Measurements from ENCODE around the gene HDGFL3.

HDGFL3 gene

DNA sequence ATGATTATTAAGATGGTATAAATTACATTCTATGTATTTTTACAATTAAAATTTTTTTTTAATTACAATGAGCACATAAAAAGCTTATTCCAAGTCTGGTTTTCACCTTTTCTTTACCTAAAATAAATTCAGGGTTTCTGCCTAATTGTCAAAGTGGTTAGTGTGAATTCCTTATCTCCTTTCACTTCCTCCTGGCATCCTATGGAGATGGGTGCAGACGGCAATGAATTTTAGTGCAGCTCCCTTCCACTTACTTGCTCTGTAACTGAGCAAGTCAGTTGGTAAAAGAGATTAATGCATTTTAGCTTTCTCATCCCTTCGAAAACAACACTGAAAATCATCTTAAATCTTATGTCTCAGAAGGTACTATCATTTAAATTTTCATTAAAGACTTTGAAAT, 13.1 kb downstream of the HDGFL3 start:
- DNase-seq (ENCODE audit: extremely low spot score) = no peak
- CTCF ChIA-PET = no interaction called here
- no peak for TF ChIP-seq BHLHE40 (IDR thresholded peaks at IDR 0.05; ENCODE audit: borderline replicate concordance)
- TF ChIP-seq ARNT (IDR thresholded peaks at IDR 0.05) = no peak
- no peak for TF ChIP-seq NFRKB (IDR thresholded peaks at IDR 0.05)
- TF ChIP-seq FOXM1 (IDR thresholded peaks at IDR 0.05; ENCODE audit: borderline replicate concordance) = no peak
- no peak for TF ChIP-seq LEF1 (IDR thresholded peaks at IDR 0.05; ENCODE audit: borderline replicate concordance)
- no peak for TF ChIP-seq TARDBP (IDR thresholded peaks at IDR 0.05)
- POLR2A ChIA-PET = no interaction called here

DNA sequence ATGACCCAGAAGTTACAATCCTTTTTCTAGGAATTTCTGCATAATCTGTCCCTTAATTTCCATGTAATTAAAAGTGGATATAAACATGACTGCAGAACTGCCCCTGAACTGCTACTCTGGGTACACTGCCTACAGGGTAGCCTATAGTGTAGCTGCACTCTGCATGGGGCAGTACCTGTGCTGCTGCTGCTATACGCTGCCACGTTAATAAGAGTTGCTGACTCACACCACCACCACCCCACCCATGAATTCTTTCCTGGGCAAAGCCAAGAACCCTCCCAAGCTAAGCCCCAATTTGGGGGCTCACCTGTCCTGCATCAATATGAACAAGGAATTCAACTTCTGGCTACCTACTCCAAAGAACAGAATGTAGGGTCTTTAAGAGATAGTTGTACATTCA, 13.9 kb downstream of the HDGFL3 start:
- no peak for DNase-seq (ENCODE audit: extremely low spot score)
- CTCF ChIA-PET = no interaction called here
- POLR2A ChIA-PET = no interaction called here
- TF ChIP-seq SP1 (IDR thresholded peaks at IDR 0.05) (no peak), HDGF (IDR thresholded peaks at IDR 0.05; ENCODE audit: borderline replicate concordance) (no peak), FOXM1 (IDR thresholded peaks at IDR 0.05; ENCODE audit: borderline replicate concordance) (no peak), CTBP1 (IDR thresholded peaks at IDR 0.05; ENCODE audit: borderline replicate concordance) (no peak), ELF4 (IDR thresholded peaks at IDR 0.05) (no peak), BHLHE40 (IDR thresholded peaks at IDR 0.05; ENCODE audit: borderline replicate concordance) (no peak), SUZ12 (IDR thresholded peaks at IDR 0.05) (no peak), FOXK2 (IDR thresholded peaks at IDR 0.05) (no peak), ARNT (IDR thresholded peaks at IDR 0.05) (no peak), LEF1 (IDR thresholded peaks at IDR 0.05; ENCODE audit: borderline replicate concordance) (no peak), NFRKB (IDR thresholded peaks at IDR 0.05) (no peak), FOXA1 (IDR thresholded peaks at IDR 0.05) (no peak), TARDBP (IDR thresholded peaks at IDR 0.05) (no peak), ZNF384 (IDR thresholded peaks at IDR 0.05) (no peak)
- TF ChIP-seq, protein P1, sequence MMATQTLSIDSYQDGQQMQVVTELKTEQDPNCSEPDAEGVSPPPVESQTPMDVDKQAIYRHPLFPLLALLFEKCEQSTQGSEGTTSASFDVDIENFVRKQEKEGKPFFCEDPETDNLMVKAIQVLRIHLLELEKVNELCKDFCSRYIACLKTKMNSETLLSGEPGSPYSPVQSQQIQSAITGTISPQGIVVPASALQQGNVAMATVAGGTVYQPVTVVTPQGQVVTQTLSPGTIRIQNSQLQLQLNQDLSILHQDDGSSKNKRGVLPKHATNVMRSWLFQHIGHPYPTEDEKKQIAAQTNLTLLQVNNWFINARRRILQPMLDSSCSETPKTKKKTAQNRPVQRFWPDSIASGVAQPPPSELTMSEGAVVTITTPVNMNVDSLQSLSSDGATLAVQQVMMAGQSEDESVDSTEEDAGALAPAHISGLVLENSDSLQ (IDR thresholded peaks at IDR 0.05) = no peak

DNA sequence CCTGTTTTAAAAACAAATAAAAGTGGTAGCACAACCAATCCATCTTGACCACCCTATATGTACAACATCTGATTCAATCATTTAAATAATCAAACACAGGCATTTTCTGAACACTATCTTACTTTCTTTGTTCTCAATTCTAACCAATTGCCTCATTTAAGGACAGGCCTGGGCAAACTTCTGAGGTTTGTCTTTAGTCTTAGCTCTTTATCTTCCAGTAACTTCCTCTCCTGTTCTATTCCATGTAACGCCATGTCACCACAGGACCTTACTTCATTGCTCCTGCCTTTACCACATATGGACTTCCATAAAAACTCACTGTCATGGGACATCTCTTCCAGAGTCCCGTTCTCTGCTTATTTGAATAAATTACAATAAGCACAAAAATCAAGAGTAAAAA, 14.9 kb downstream of the HDGFL3 start:
- TF ChIP-seq TARDBP (IDR thresholded peaks at IDR 0.05) (no peak), ZNF384 (IDR thresholded peaks at IDR 0.05) (no peak), HDGF (IDR thresholded peaks at IDR 0.05; ENCODE audit: borderline replicate concordance) (no peak), LEF1 (IDR thresholded peaks at IDR 0.05; ENCODE audit: borderline replicate concordance) (no peak), SUZ12 (IDR thresholded peaks at IDR 0.05) (no peak), CTBP1 (IDR thresholded peaks at IDR 0.05; ENCODE audit: borderline replicate concordance) (no peak), BHLHE40 (IDR thresholded peaks at IDR 0.05; ENCODE audit: borderline replicate concordance) (no peak), ARNT (IDR thresholded peaks at IDR 0.05) (no peak), L3MBTL2 (conservative IDR thresholded peaks at IDR 0.05) (no peak)
- ChIA-PET POLR2A (no interaction called here), CTCF (no interaction called here)
- no peak for DNase-seq (ENCODE audit: extremely low spot score)

DNA sequence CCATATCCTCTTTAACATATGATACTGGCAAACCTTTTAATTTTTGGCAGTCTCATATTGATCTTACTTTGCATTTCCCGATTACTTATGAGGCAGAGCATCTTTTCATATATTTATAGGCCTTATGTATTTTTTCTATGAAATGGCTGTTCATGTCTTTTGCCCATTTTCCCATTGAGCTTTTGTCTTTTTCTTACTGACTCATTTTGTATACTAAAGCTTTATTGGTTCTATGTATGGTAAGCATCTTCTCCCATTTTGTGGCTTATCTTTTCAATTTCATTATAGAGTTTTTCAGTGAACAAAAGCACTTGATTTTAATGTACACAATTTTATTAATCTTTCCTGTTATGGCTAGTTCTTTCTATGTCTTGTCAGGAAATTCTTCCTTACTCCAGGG, 17.2 kb downstream of the HDGFL3 start:
- no peak for DNase-seq (ENCODE audit: extremely low spot score)
- CTCF ChIA-PET = interaction anchor here (0.5 kb wide), 1 partner anchor 46 kb away, joined by 6 read pairs; no protein-coding TSS in a partner anchor
- POLR2A ChIA-PET = no interaction called here
- TF ChIP-seq ZNF384 (IDR thresholded peaks at IDR 0.05) (no peak), FOXK2 (IDR thresholded peaks at IDR 0.05) (no peak), SUZ12 (IDR thresholded peaks at IDR 0.05) (no peak), HDGF (IDR thresholded peaks at IDR 0.05; ENCODE audit: borderline replicate concordance) (no peak), BHLHE40 (IDR thresholded peaks at IDR 0.05; ENCODE audit: borderline replicate concordance) (no peak), SP1 (IDR thresholded peaks at IDR 0.05) (no peak)
- TF ChIP-seq, protein P1 (IDR thresholded peaks at IDR 0.05) = no peak

DNA sequence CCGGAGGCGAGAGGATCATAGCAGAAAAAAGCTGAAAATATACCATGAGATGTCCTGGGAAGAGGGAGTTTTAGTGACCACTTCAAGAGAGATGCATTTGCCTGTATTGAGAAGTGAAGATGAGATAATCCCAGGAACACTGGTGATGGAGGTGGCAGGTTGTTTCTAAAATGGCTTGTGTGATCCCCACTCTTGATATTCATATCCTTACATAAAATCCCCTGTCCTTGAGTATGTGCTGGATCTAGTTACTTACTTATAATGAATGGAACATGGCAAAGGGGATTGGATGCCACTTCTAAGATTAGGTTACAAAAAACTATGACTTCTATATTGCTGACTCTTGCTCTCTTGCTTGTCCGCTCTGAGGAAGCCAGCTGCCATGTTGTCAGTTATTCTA, 22.1 kb downstream of the HDGFL3 start:
- TF ChIP-seq ARNT (IDR thresholded peaks at IDR 0.05) (no peak), ELF4 (IDR thresholded peaks at IDR 0.05) (no peak), HDGF (IDR thresholded peaks at IDR 0.05; ENCODE audit: borderline replicate concordance) (no peak), LEF1 (IDR thresholded peaks at IDR 0.05; ENCODE audit: borderline replicate concordance) (no peak), FOXK2 (IDR thresholded peaks at IDR 0.05) (no peak), SP1 (IDR thresholded peaks at IDR 0.05) (no peak), L3MBTL2 (conservative IDR thresholded peaks at IDR 0.05) (no peak), FOXA1 (IDR thresholded peaks at IDR 0.05) (no peak)
- TF ChIP-seq, protein P1 (IDR thresholded peaks at IDR 0.05) = no peak
- ChIA-PET CTCF (no interaction called here), POLR2A (no interaction called here)
- no peak for DNase-seq (ENCODE audit: extremely low spot score)

DNA sequence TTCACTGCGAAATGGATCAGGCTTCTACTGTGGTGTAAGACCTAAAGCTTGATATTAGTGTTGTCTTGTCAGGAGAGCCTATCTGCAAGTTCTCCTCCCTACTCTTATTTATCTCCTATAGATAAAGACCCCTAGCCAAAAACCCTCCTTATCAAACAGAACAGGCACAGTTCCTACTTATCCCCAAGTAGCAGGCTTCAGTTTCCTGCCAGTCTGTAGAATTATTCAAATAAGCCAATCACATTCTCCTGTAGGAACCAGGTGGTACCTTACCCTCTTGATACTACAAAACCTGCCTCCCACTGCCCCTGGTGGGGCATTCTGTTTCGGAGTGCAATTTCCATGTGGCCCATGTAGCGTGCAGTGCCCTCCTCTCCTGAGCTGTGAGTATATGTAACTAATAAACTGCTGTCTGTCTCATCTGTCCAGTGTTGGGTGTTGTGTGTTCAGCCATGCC, 28.7 kb downstream of the HDGFL3 start:
- no peak for TF ChIP-seq ZNF384 (IDR thresholded peaks at IDR 0.05)
- DNase-seq (ENCODE audit: extremely low spot score) = no peak
- ChIA-PET CTCF (interaction anchor here (0.6 kb wide), 1 partner anchor 18 kb away, joined by 3 read pairs; no protein-coding TSS in a partner anchor), POLR2A (no interaction called here)

DNA sequence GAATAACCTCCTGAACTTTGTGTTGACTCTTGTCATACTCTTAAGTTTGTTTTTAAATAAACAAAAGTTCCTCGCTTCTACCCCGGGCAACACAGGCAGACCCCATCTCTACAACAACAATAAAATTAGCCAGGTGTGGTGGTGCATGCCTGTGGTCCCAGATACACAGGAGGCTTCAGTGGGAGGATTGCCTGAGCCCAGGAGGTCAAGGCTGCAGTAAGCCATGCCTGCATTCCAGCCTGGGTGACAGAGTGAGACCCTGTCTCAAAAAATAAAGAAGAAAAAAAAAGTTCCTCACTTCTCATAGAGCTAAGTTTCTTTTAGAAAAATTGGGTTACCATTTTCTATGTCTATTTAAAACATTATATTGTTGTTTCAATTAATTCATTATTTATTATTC, 29.2 kb downstream of the HDGFL3 start:
- CTCF ChIA-PET = interaction anchor here (0.6 kb wide), 1 partner anchor 17 kb away, joined by 3 read pairs; no protein-coding TSS in a partner anchor
- POLR2A ChIA-PET = no interaction called here

More for the DNA sequence above, 29.2 kb downstream of the HDGFL3 start:
- no peak for DNase-seq (ENCODE audit: extremely low spot score)
- TF ChIP-seq CTBP1 (IDR thresholded peaks at IDR 0.05; ENCODE audit: borderline replicate concordance) (no peak), SP1 (IDR thresholded peaks at IDR 0.05) (no peak), FOXA1 (IDR thresholded peaks at IDR 0.05) (no peak), NFRKB (IDR thresholded peaks at IDR 0.05) (no peak), LEF1 (IDR thresholded peaks at IDR 0.05; ENCODE audit: borderline replicate concordance) (no peak), ELF4 (IDR thresholded peaks at IDR 0.05) (no peak), ZNF384 (IDR thresholded peaks at IDR 0.05) (no peak), BHLHE40 (IDR thresholded peaks at IDR 0.05; ENCODE audit: borderline replicate concordance) (no peak), L3MBTL2 (conservative IDR thresholded peaks at IDR 0.05) (no peak), FOXK2 (IDR thresholded peaks at IDR 0.05) (no peak), HDGF (IDR thresholded peaks at IDR 0.05; ENCODE audit: borderline replicate concordance) (no peak)
- TF ChIP-seq, protein P1 (IDR thresholded peaks at IDR 0.05) = no peak
